Natural killer cell treated with Interleukin-12 subunit alpha and Interleukin-12 subunit beta and Interleukin-15 and Interleukin-18, amount 100 ng/mL, for 72 hours (primary cell): Measurements from ENCODE around the gene PDS5B. TPM values are rescaled to one million over a fixed set of nuclear protein-coding genes. Genes with fewer than 3 reads are reported as not detected.

Experiments used
- ATAC-seq, 2 donors: fragments of 150-1000 bp; cut with Tn5 transposase in 1 of 2; sonication (Bioruptor Pico), chemical (Tn5 transposase) in 1 of 2; 2 replicates each; pipeline ENCODE4 v1.10.0; 2021
- DNase-seq: peaks from one replicate; pipeline ENCODE4 v3.0.0; 2022; ENCODE audit warnings: low spot score
- H3K27ac Mint-ChIP-seq, 2 donors: 1 replicate in 1 of 2; 2 replicates in 1 of 2; pipeline ENCODE4 v1.8.0; 2022; ENCODE audit warnings: mixed read lengths in 2 of 2, mild to moderate bottlenecking in 1 of 2, moderate library complexity in 1 of 2
- H3K27me3 Mint-ChIP-seq, 2 donors: 1 replicate in 1 of 2; 2 replicates in 1 of 2; pipeline ENCODE4 v1.8.0; 2022; ENCODE audit warnings: mixed read lengths in 2 of 2
- H3K36me3 Mint-ChIP-seq: one replicate; pipeline ENCODE4 v1.8.0; 2022; ENCODE audit warnings: mixed read lengths
- H3K4me1 Mint-ChIP-seq, 2 donors: 1 replicate in 1 of 2; 2 replicates in 1 of 2; pipeline ENCODE4 v1.8.0; 2022; ENCODE audit warnings: low read depth in 2 of 2, mixed read lengths in 2 of 2, mild to moderate bottlenecking in 1 of 2
- H3K4me3 Mint-ChIP-seq: one replicate; pipeline ENCODE4 v1.8.0; 2022; ENCODE audit warnings: mixed read lengths
- H3K9me3 Mint-ChIP-seq: 2 replicates; pipeline ENCODE4 v1.8.0; 2022; ENCODE audit warnings: mixed read lengths
- total RNA-seq, 2 donors: library from RNA; stranded (reverse); gene quantifications; one replicate each; pipeline ENCODE4 v1.2.3, GENCODE V29; 2022

Gene PDS5B
- total RNA-seq, 2 donors from 2014 or later, result 46.9 to 48.6 TPM

DNA sequence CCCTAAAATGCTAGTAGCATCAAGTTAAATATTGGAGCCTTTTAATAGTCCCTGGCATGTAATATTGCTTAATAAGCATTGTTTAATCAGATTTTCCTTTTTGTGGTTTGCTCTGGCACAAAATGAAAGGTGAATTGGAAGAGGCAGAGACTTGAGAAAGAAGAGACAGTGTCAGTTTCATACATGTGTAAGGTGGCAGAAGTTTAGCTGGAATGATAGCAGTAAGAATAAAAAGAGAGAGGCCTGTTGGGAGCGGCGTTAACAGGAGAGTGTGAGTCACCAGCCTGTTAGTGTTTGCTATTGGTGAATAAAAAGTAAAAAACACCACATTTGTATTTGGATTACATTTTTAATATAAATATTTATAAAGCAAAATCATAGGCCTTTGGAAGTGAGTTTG, 145.3 kb downstream of the PDS5B start:
- no peaks in the 10 kb centered on the region for H3K27me3 Mint-ChIP-seq
- H3K4me1 Mint-ChIP-seq, result peaks cover 33 to 36% of the 10 kb centered on the region in 2 donors
- H3K36me3 Mint-ChIP-seq, result peaks cover 9% of the 10 kb centered on the region
- no peak for DNase-seq
- H3K4me3 Mint-ChIP-seq, result no peak overlapping the region
- ATAC-seq, result no peak
- H3K9me3 Mint-ChIP-seq, result peaks cover 2% of the 10 kb centered on the region
- H3K27ac Mint-ChIP-seq, result no peak overlapping the region

DNA sequence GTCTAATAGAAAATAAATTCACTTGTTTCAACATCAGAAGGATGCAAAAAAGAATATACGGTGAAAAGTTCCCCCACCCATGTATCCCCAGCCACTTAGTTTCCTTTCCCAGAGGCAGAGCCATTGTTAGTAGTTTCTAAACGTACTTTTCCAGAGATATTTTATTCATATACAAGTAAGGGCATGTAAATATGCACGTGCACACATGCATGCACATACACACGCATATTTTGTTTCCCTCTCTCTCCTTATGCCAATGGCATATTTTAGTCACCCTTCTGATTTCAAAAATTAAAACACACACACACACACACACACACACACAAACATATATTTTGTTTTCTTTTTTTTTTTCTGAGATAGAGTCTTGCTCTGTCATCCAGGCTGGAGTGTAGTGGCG, 147.4 kb downstream of the PDS5B start:
- DNase-seq (no peak), ATAC-seq (no peak)
- no peaks in the 10 kb centered on the region for H3K27me3 Mint-ChIP-seq
- H3K4me3 Mint-ChIP-seq, result no peak overlapping the region
- peaks cover 9% of the 10 kb centered on the region for H3K36me3 Mint-ChIP-seq
- H3K27ac Mint-ChIP-seq, result no peak overlapping the region
- peaks cover 2% of the 10 kb centered on the region for H3K9me3 Mint-ChIP-seq
- H3K4me1 Mint-ChIP-seq, result peaks cover 37 to 41% of the 10 kb centered on the region in 2 donors

DNA sequence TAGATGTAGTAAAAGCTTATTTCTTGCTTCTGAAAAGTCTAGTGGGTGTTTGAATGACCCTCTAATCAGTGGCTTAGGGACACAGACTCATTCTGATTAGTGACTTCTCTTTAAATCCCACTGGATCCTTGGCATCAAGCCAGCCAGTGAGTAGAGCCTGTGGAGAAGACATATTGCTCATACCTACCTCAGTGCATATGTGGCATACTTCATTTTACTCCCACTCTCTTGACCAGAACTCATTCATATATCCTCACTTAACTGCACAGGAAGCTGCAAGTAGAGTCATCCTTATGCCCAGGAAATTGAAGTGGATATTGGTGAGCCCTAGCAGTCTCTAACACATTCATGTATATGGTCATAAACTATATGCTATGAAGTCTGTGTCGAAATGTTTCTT, 148.3 kb downstream of the PDS5B start:
- DNase-seq, result no peak
- Mint-ChIP-seq H3K9me3 (peaks cover 2% of the 10 kb centered on the region), H3K27ac (no peak overlapping the region), H3K27me3 (no peaks in the 10 kb centered on the region), H3K36me3 (peaks cover 9% of the 10 kb centered on the region), H3K4me3 (no peak overlapping the region), H3K4me1 (peaks cover 37 to 40% of the 10 kb centered on the region in 2 donors)
- ATAC-seq, result no peak

DNA sequence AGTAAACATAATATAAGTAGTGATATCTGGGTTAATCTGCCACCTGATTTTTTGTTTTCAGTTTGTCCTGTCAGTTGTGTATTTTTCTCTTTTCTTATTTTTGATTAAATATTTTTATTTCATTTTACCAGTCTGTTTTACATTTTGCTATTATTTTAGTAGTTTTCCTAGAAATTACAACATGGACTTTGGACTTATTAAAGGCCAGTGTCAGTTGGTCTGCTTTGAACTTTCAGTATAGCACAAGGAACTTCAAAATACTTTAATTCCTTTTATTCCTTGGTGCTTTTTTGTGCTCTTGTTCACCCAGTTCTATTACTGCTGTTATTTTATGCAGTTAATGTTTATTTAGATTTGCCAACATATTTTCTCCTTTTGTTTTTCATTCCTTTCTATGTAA, 149.6 kb downstream of the PDS5B start:
- H3K36me3 Mint-ChIP-seq, result peaks cover under 1% of the 10 kb centered on the region
- H3K4me1 Mint-ChIP-seq, result peaks cover 30 to 32% of the 10 kb centered on the region in 2 donors
- ATAC-seq, result no peak
- peak overlapping the region; percentile 83 for H3K4me3 Mint-ChIP-seq
- H3K27ac Mint-ChIP-seq, result peak overlapping the region; percentile 83 to 98
- no peaks in the 10 kb centered on the region for H3K9me3 Mint-ChIP-seq
- DNase-seq, result no peak
- no peaks in the 10 kb centered on the region for H3K27me3 Mint-ChIP-seq

DNA sequence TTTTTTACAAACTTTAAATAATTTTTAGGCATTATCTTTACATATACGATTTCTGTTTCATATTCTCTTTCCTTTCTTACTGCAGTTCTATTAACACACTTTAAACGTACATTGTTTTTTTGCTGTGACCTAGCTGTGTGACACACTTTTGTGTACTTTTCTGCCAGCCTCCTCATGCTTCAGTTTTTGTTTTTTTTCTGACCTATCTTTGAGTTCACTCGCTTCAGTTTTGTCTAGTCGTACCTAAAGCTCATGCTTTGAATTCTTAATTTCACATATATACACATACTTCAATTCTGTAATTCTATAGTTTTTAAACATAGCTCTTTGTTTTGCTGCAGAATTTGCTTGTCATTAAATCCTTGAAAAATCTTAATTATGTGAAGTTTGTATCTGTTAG, 150.4 kb downstream of the PDS5B start:
- H3K27me3 Mint-ChIP-seq, result no peaks in the 10 kb centered on the region

DNA sequence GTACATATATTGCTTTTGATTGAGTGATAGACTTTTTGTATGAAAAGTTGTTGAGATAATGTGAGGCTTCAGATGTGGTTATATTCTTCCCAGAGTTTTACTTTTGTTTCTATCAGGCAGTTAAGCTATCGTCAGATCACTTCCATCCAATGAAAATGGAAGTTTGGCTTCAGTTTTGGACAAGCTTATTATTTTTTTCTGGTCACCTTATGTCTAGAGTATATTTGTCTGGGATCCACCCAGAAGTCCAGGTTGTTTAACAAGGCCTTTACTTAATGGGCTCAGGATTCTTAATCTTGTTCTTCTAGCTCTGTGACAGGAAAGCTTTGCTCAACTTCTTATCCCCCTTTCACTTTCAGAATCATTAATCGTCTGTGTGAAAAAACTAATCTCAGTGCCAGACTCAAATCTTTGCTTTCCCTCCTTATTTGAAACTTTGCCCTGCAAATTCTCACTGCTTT, 150.9 kb downstream of the PDS5B start:
- Mint-ChIP-seq H3K36me3 (no peaks in the 10 kb centered on the region), H3K27me3 (no peaks in the 10 kb centered on the region), H3K27ac (peak overlapping the region; percentile 83 to 98), H3K4me3 (peak overlapping the region; percentile 83), H3K9me3 (no peaks in the 10 kb centered on the region), H3K4me1 (peaks cover 22 to 25% of the 10 kb centered on the region in 2 donors)
- peak; percentile 77 to 79 for ATAC-seq
- no peak for DNase-seq

More for the DNA sequence above, 150.4 kb downstream of the PDS5B start:
- no peaks in the 10 kb centered on the region for H3K36me3 Mint-ChIP-seq
- DNase-seq, result no peak
- no peaks in the 10 kb centered on the region for H3K9me3 Mint-ChIP-seq
- H3K4me1 Mint-ChIP-seq, result peaks cover 22 to 25% of the 10 kb centered on the region in 2 donors
- ATAC-seq, result no peak
- peak overlapping the region; percentile 83 to 98 for H3K27ac Mint-ChIP-seq
- peak overlapping the region; percentile 83 for H3K4me3 Mint-ChIP-seq

DNA sequence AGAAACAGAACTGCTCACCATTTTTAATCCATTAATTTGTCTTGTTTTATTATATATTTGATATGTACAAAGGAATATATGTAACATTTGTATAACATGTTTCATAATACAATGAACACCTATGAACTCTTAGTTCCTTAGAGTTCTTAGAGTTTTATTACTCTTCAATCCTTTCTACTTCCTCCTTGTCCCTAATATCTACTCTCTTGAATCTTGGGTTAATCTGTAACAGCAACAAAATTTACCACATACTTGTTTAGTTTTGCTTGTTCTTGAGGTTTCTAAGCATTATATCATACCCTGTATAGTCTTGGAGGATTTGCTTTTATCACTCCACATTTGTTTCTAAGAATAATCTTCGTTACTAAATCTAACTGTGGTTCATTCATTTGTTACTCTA, 151.4 kb downstream of the PDS5B start:
- Mint-ChIP-seq H3K27ac (peak overlapping the region; percentile 83 to 98), H3K27me3 (no peaks in the 10 kb centered on the region), H3K4me3 (peak overlapping the region; percentile 83), H3K36me3 (no peaks in the 10 kb centered on the region), H3K9me3 (no peaks in the 10 kb centered on the region), H3K4me1 (peaks cover 22 to 25% of the 10 kb centered on the region in 2 donors)
- DNase-seq (no peak), ATAC-seq (no peak)

DNA sequence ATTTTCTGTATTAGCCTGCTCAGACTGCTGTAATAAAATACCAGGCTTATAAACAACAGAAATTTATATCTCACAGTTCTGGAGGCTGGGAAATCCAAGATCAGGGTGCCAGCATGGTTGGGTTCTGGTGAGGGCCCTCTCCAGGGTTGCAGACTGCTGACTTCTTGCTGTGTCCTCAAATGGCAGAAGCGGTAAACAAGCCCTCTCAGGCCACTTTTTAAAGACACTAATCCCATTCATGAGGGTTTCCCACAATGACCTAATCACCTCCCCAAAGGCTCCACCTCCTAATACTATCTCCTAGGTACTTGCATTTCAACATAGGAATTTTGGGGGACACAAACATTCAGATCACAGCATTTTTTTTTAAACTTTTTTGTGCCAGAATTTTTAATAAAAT, 159.3 kb downstream of the PDS5B start:
- Mint-ChIP-seq H3K27ac (no peak overlapping the region), H3K4me3 (no peak overlapping the region), H3K4me1 (peaks cover 0 to 14% of the 10 kb centered on the region in 2 donors), H3K9me3 (no peaks in the 10 kb centered on the region), H3K36me3 (peaks cover 11% of the 10 kb centered on the region), H3K27me3 (no peaks in the 10 kb centered on the region)
- ATAC-seq, result no peak
- no peak for DNase-seq

DNA sequence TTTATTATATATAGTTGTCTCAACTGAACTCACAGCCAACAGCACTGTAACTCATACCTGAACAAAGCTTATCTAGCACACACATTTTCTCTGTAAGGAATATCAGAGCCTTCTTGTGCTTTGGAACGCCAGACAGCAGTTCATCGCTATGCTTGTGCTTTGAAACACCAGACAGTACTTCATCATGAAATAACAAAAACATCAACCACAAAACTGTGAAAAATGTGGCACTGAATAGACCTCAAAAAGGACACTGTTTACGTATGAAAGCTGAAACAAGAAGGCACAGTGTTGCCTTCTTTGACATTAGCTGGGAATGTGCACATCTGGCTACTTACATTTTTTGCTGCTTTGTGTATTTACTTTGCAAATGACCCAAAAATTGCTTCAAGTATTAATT, 160.2 kb downstream of the PDS5B start:
- no peaks in the 10 kb centered on the region for H3K9me3 Mint-ChIP-seq
- no peak overlapping the region for H3K27ac Mint-ChIP-seq
- no peak for DNase-seq
- H3K27me3 Mint-ChIP-seq, result no peaks in the 10 kb centered on the region
- H3K4me1 Mint-ChIP-seq, result peaks cover 0 to 14% of the 10 kb centered on the region in 2 donors
- H3K4me3 Mint-ChIP-seq, result no peak overlapping the region
- peaks cover 11% of the 10 kb centered on the region for H3K36me3 Mint-ChIP-seq
- ATAC-seq, result no peak

DNA sequence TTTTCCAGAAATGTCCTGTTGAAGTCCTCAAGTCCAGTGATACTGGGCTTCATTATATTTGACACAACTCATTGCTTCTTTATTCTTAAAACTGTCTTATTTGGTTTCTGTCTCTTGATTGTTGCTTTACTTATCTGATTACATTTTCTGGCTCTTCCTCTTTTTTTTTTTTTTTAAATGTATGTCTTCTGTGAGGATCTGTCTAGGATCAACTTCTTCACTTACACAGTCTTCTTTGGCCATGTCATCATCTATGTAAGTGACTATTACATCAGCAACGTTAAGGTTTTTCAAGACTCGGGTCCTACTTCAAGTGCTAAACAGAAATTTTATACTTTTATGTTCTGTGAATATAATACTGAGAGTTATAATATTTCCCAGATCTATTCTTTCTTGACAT, 162.1 kb downstream of the PDS5B start:
- DNase-seq (no peak), ATAC-seq (no peak)
- Mint-ChIP-seq H3K4me3 (no peak overlapping the region), H3K9me3 (no peaks in the 10 kb centered on the region), H3K4me1 (peaks cover 0 to 14% of the 10 kb centered on the region in 2 donors), H3K36me3 (peaks cover 11% of the 10 kb centered on the region), H3K27me3 (no peaks in the 10 kb centered on the region), H3K27ac (no peak overlapping the region)

DNA sequence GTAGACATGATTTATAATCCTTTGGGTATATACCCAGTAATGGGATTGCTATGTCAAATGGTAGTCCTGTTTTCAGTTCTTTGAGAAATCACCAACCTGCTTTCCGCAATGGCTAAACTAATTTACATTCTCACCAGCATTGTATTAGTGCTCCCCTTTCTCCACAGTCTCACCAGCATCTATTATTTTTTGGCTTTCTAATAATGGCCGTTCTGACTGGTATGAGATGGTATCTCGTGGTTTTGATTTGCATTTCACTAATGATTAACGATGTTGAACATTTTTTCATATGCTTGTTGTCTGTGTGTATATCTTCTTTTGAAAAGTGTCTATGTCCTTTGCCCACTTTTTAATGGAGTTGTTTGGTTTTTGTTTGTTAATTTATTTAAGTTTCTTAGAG, 165.1 kb downstream of the PDS5B start:
- Mint-ChIP-seq H3K27me3 (no peaks in the 10 kb centered on the region), H3K4me1 (peaks cover 0 to 4% of the 10 kb centered on the region in 2 donors), H3K27ac (no peak overlapping the region), H3K36me3 (peaks cover 17% of the 10 kb centered on the region), H3K9me3 (no peaks in the 10 kb centered on the region), H3K4me3 (no peak overlapping the region)
- ATAC-seq (no peak), DNase-seq (no peak)

DNA sequence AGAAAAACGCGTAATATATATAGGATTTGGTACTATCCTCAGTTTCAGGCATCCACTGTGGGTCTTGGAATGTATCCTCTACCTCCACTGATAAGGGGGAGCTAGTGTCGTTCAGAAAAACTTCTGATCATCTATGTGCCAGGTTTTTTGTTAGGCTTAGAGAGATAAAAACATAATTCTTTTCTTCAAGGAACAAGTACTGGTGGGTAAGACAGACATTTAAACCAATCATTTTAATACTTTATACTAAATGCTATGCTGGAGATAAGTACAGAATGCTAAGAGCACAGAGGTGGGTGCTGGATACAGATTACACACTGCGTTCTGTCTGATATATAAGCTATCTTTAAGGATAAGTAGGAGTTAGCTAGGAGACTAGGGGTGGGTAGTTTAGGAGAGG, 166.1 kb downstream of the PDS5B start:
- Mint-ChIP-seq H3K4me1 (no peaks in the 10 kb centered on the region), H3K27ac (no peak overlapping the region), H3K36me3 (peaks cover 20% of the 10 kb centered on the region), H3K27me3 (no peaks in the 10 kb centered on the region), H3K4me3 (no peak overlapping the region), H3K9me3 (no peaks in the 10 kb centered on the region)
- ATAC-seq, result no peak
- DNase-seq, result no peak

DNA sequence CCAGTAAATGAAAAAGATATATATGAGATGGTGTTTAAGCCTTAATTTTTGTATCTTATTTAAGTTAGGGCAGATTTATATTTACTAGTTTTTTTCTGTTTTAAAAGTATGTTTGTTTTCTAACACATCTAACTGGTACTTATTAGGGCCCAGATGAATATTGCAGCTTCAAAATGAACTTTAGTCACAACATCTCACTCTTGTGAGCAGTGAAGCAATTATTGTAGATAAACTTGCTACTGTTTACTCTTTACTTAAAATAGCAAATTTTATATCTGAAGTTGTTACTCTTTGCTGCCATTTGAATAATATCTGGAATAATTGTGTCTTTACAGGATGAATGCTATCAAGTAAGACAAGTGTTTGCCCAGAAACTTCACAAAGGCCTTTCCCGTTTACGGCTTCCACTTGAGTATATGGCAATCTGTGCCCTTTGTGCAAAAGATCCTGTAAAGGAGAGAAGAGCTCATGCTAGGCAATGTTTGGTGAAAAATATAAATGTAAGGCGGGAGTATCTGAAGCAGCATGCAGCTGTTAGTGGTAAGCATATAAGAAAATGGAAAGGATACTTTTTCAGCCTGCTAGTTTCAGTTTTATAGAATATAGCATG, 166.8 kb downstream of the PDS5B start:
- H3K36me3 Mint-ChIP-seq, result peaks cover 22% of the 10 kb centered on the region
- no peak overlapping the region for H3K27ac Mint-ChIP-seq
- ATAC-seq, result no peak
- no peaks in the 10 kb centered on the region for H3K4me1 Mint-ChIP-seq
- H3K4me3 Mint-ChIP-seq, result no peak overlapping the region
- H3K9me3 Mint-ChIP-seq, result no peaks in the 10 kb centered on the region
- no peaks in the 10 kb centered on the region for H3K27me3 Mint-ChIP-seq
- DNase-seq, result no peak

DNA sequence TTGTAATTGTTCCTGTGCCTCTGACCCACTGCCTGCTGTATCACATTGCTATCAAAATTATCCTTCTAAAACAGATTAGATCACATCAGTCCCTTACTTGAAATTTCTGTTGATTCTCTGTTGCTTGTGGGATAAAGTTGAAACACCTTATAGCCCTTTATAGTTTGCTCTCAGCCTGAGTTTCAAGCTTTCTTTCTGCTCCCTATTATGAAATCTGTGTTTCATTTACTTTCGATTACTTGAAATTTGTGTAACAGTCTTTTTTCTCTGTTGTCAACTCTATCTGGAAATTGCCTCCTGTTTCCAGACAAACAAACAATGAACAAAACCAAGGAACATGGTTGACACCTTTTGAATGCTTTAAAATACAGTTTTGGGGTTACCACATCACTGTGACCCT, 167.9 kb downstream of the PDS5B start:
- H3K9me3 Mint-ChIP-seq, result no peaks in the 10 kb centered on the region
- ATAC-seq, result no peak
- no peak for DNase-seq
- no peaks in the 10 kb centered on the region for H3K27me3 Mint-ChIP-seq
- H3K4me1 Mint-ChIP-seq, result no peaks in the 10 kb centered on the region
- H3K27ac Mint-ChIP-seq, result no peak overlapping the region
- peaks cover 22% of the 10 kb centered on the region for H3K36me3 Mint-ChIP-seq
- H3K4me3 Mint-ChIP-seq, result no peak overlapping the region

DNA sequence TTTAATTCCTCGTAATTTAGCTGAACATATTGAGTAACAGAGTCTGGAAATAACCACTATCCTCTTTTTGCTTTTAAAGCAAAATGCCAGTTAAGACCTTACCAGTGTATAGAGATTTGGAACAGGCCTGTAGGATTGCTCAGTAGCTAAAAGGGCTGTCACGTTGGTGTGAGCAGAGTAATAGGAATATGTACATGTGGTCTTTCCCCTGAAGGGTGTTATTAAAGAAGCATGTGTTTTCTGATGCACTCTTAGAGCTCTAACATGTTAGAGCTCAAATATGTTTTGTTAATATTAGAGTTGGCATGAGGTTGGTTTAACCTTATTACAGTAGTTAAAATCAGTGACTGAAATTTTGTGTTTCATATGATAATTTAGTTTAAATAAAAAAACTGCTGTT, 172.9 kb downstream of the PDS5B start:
- H3K9me3 Mint-ChIP-seq, result peaks cover 3% of the 10 kb centered on the region
- H3K4me3 Mint-ChIP-seq, result no peak overlapping the region
- no peak for ATAC-seq
- peaks cover 52% of the 10 kb centered on the region for H3K36me3 Mint-ChIP-seq
- no peaks in the 10 kb centered on the region for H3K4me1 Mint-ChIP-seq
- H3K27ac Mint-ChIP-seq, result no peak overlapping the region
- no peaks in the 10 kb centered on the region for H3K27me3 Mint-ChIP-seq
- DNase-seq, result no peak
